H1 (cell line): ENCODE results near the gene NR4A2. TPM values are rescaled to one million over a fixed set of nuclear protein-coding genes. Genes with fewer than 3 reads are reported as not detected.

ENCODE experiments used
- EP300 ChIP-seq, 2 experiments: IDR thresholded peaks; 1 replicate in 1 of 2; 2 replicates in 1 of 2; pipeline ENCODE4 v1.6.1; 2011 to 2012; ENCODE audit warnings: low read depth in 2 of 2, low read length in 2 of 2, mild to moderate bottlenecking in 2 of 2, borderline replicate concordance in 1 of 2, inconsistent platforms in 1 of 2, moderate library complexity in 1 of 2
- GABPA ChIP-seq: IDR thresholded peaks from 2 replicates; pipeline ENCODE4 v1.6.1; 2011; ENCODE audit warnings: mild to moderate bottlenecking, low read length, moderate library complexity, borderline replicate concordance; ENCODE audit not compliant: insufficient read depth
- polyA plus RNA-seq, 7 experiments: library from polyadenylated mRNA; depleted of rRNA in 3 of 7; stranded (reverse) in 5 of 7; unstranded in 2 of 7; fragments of >200 nt in 5 of 7; fragments of 200-250 nt in 2 of 7; gene quantifications; 1 replicate in 5 of 7; 2 replicates in 1 of 7; 4 replicates in 1 of 7; pipeline versions ENCODE4 v1.2.1 to v1.2.3, GENCODE V29; 2011 to 2013; ENCODE audit warnings: missing spikeins in 2 of 7, mixed read lengths in 2 of 7
- total RNA-seq: library from RNA; stranded (reverse); fragmentation: NEBNext Ultra II Directional; extraction: Animal tissue kit (Norgen Biotek cat#: 25700); gene quantifications from 2 replicates; pipeline ENCODE4 v1.2.1, GENCODE V29; 2021

The NR4A2 gene
- total and polyA plus RNA-seq, 2 of the 8 experiments (the other 6 are each of a cell fraction or from before 2014, with no cell fraction given) = 0.15 to 1.7 TPM

DNA sequence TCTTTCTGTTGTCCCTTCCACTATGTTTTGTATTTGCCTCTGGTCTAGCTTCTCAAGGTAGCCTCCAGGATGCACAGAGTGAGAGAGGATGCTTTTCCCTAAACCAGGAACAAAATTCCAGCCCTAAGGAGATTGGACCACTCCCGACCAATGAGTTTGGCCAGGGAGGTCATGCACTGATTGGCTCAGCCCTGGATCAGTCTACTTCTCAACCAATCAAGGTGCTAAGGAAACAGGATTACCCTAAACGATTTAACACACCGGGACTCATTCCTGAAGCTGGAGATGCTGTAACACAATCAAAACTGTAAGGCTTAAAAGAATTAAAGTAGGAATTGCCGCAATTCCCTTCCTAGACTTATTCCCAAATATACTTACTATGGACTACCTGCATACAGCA, 34.2 kb upstream of the NR4A2 start (continued):
- TF ChIP-seq GABPA = no peak
- no peak for TF ChIP-seq EP300 (IDR thresholded peaks at IDR 0.05; ENCODE audit: borderline replicate concordance in 1 of 2, low read depth in 2 of 2, low read length in 2 of 2)
